HG03439 (cell line): Measurements from ENCODE around the gene PCDH18.

Experiments
- ATAC-seq: cut with Tn5 transposase; IDR thresholded peaks from one replicate; pipeline ENCODE4 v1.9.1; 2021; ENCODE audit warnings: mild to moderate bottlenecking, moderate library complexity; ENCODE audit not compliant: unreplicated experiment

PCDH18 gene

DNA sequence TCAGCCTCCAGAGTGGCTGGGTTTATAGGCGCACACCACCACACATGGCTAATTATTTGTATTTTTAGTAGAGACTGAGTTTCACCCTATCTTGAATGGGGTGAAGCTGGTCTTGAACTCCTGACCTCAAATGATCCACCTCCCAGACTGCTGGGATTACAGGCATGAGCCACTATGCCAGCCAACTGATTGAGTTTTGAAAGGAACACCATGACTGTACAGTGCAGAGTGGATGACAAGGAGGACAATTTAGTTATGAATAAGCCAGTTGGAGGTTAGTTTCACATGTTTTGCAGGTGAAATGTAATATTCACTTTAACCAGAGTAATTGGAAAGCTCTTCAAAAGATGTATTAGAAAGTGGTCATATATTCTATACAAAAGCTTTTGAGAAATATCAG, 60.8 kb downstream of the PCDH18 start:
- ATAC-seq = no peak

DNA sequence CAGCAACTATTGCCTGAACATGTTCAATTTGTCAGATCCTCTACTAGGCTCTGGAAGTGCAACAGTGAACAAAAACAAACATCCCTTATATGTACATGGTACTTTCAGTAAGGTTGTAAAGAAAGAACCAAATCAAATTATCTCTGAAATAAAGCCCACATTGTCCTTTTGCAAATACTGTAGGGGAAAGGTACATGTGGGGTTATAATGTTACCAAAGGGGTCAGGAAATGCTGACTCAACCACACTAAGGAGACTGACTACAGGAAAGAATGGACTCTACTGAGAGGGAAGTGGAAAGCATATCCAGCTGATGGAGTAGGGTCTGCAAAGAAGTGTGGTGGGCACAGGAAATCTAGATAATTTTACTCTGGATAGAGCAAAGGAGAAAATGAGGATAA, 61.5 kb downstream of the PCDH18 start:
- no peak for ATAC-seq
